GM10847 (cell line): ENCODE data around the gene ZSWIM2.

ENCODE experiments used
- POLR2A ChIP-seq: IDR thresholded peaks from 2 replicates; pipeline ENCODE4 v1.6.1; 2011; ENCODE audit not compliant: insufficient read length; ENCODE audit errors: extremely low read depth

The ZSWIM2 gene

GRCh38 chr2:186862869-186863709 lies 14.1 kb upstream of the ZSWIM2 start:
- no peak for TF ChIP-seq POLR2A

- no peak for TF ChIP-seq POLR2A
These were observed 6.2 kb upstream of the ZSWIM2 start for GRCh38 chr2:186855216-186855615.

- no peak for TF ChIP-seq POLR2A
These were observed 5.0 kb upstream of the ZSWIM2 start for GRCh38 chr2:186853951-186854350.

GRCh38 chr2:186852508-186852907 lies 3.5 kb upstream of the ZSWIM2 start:
- no peak for TF ChIP-seq POLR2A

- no peak for TF ChIP-seq POLR2A
These were observed 6.6 kb downstream of the ZSWIM2 start for GRCh38 chr2:186842373-186842772.

- TF ChIP-seq POLR2A: no peak
These were observed 7.0 kb downstream of the ZSWIM2 start for GRCh38 chr2:186841940-186842339.

- TF ChIP-seq POLR2A: no peak
These were observed 13.3 kb downstream of the ZSWIM2 start for GRCh38 chr2:186835628-186836027.

- no peak for TF ChIP-seq POLR2A
These were observed 21.0 kb downstream of the ZSWIM2 start for GRCh38 chr2:186827862-186828492.

GRCh38 chr2:186827411-186827810 lies 21.6 kb downstream of the ZSWIM2 start:
- TF ChIP-seq POLR2A: no peak

GRCh38 chr2:186822323-186822722 lies 26.6 kb downstream of the ZSWIM2 start:
- no peak for TF ChIP-seq POLR2A

- TF ChIP-seq POLR2A: no peak
These were observed 28.7 kb downstream of the ZSWIM2 start for GRCh38 chr2:186820303-186820702.

GRCh38 chr2:186806591-186806990 lies 42.4 kb downstream of the ZSWIM2 start:
- TF ChIP-seq POLR2A: no peak

GRCh38 chr2:186784930-186785329 lies 64.0 kb downstream of the ZSWIM2 start:
- no peak for TF ChIP-seq POLR2A

GRCh38 chr2:186783254-186783653 lies 65.7 kb downstream of the ZSWIM2 start:
- TF ChIP-seq POLR2A: no peak

GRCh38 chr2:186780701-186781316 lies 68.2 kb downstream of the ZSWIM2 start:
- no peak for TF ChIP-seq POLR2A
